ENCODE measurements around the gene APOBEC3H.

Gene APOBEC3H

GRCh38 chr22:39132281-39132680, 35.2 kb downstream of the APOBEC3H start:
- H2AFZ ChIP-seq (ENCODE audit: insufficient read depth, low read length, poor library complexity): no peak overlapping the region
- H3K36me3 ChIP-seq (ENCODE audit: control insufficient read depth in 1 of 2, insufficient read depth in 2 of 2, low read length in 2 of 2): no peaks in the 10 kb centered on the region
- no peak for DNase-seq
- H3K4me2 ChIP-seq (ENCODE audit: low read length): no peak overlapping the region
- no peaks in the 10 kb centered on the region for H3K79me2 ChIP-seq (ENCODE audit: control insufficient read depth, insufficient read depth, low read length, poor library complexity)
- H3K4ac ChIP-seq (ENCODE audit: low read depth, low read length): no peak overlapping the region
- WGBS (ENCODE audit: extremely low coverage, insufficient coverage, insufficient read length): no CpG with 5 or more reads among the region's 6 CpGs
- H3K23ac ChIP-seq (ENCODE audit: low read length): no peak overlapping the region
- H3K27ac ChIP-seq (ENCODE audit: low read depth, low read length): no peak overlapping the region
- no peak overlapping the region for H4K12ac ChIP-seq (ENCODE audit: low read depth, low read length)
- peaks cover 3% of the 10 kb centered on the region for H3K79me1 ChIP-seq (ENCODE audit: low read length)
- H3K9me3 ChIP-seq (ENCODE audit: insufficient read depth, low read depth, low read length): peaks cover 9% of the 10 kb centered on the region
- H2AK5ac ChIP-seq (ENCODE audit: low read length): no peak overlapping the region
- no peak overlapping the region for H3K9ac ChIP-seq (ENCODE audit: low read length)
- no peak overlapping the region for H2BK120ac ChIP-seq (ENCODE audit: insufficient read depth, low read length, poor library complexity)
- H3K4me1 ChIP-seq (ENCODE audit: control insufficient read depth in 1 of 2, insufficient read depth in 2 of 2, low read length in 2 of 2): peaks cover 9 to 15% of the 10 kb centered on the region in 2 experiments
- H2BK12ac ChIP-seq (ENCODE audit: low read length): no peak overlapping the region
- H3K18ac ChIP-seq (ENCODE audit: low read length): no peak overlapping the region
- H2BK5ac ChIP-seq (ENCODE audit: low read depth, low read length, poor library complexity): no peak overlapping the region
- no peaks in the 10 kb centered on the region for H3K27me3 ChIP-seq (ENCODE audit: insufficient read depth, low read length)
- no peak overlapping the region for H3K4me3 ChIP-seq (ENCODE audit: low read depth, low read length)
- no peak overlapping the region for H3K14ac ChIP-seq (ENCODE audit: low read length)
- no peak overlapping the region for H4K8ac ChIP-seq (ENCODE audit: low read depth, low read length)
- no peak overlapping the region for H4K91ac ChIP-seq (ENCODE audit: low read depth, low read length)

- Histone ChIP-seq H3K9ac (ENCODE audit: low read length) (no peak overlapping the region), H3K79me2 (ENCODE audit: control insufficient read depth, insufficient read depth, low read length, poor library complexity) (no peaks in the 10 kb centered on the region), H3K79me1 (ENCODE audit: low read length) (peaks cover 3% of the 10 kb centered on the region), H4K8ac (ENCODE audit: low read depth, low read length) (no peak overlapping the region), H4K12ac (ENCODE audit: low read depth, low read length) (no peak overlapping the region), H3K4me1 (ENCODE audit: control insufficient read depth in 1 of 2, insufficient read depth in 2 of 2, low read length in 2 of 2) (peaks cover 9 to 15% of the 10 kb centered on the region in 2 experiments), H2BK5ac (ENCODE audit: low read depth, low read length, poor library complexity) (no peak overlapping the region), H3K27ac (ENCODE audit: low read depth, low read length) (no peak overlapping the region), H3K27me3 (ENCODE audit: insufficient read depth, low read length) (no peaks in the 10 kb centered on the region), H3K9me3 (ENCODE audit: insufficient read depth, low read depth, low read length) (peaks cover 9% of the 10 kb centered on the region), H2AK5ac (ENCODE audit: low read length) (no peak overlapping the region), H3K18ac (ENCODE audit: low read length) (no peak overlapping the region), H3K23ac (ENCODE audit: low read length) (no peak overlapping the region), H3K4ac (ENCODE audit: low read depth, low read length) (no peak overlapping the region), H3K4me3 (ENCODE audit: low read depth, low read length) (no peak overlapping the region), H2AFZ (ENCODE audit: insufficient read depth, low read length, poor library complexity) (no peak overlapping the region), H2BK120ac (ENCODE audit: insufficient read depth, low read length, poor library complexity) (no peak overlapping the region), H2BK12ac (ENCODE audit: low read length) (no peak overlapping the region), H3K36me3 (ENCODE audit: control insufficient read depth in 1 of 2, insufficient read depth in 2 of 2, low read length in 2 of 2) (no peaks in the 10 kb centered on the region), H3K4me2 (ENCODE audit: low read length) (no peak overlapping the region), H3K14ac (ENCODE audit: low read length) (no peak overlapping the region), H4K91ac (ENCODE audit: low read depth, low read length) (no peak overlapping the region)
- no CpG with 5 or more reads among the region's 22 CpGs for WGBS (ENCODE audit: extremely low coverage, insufficient coverage, insufficient read length)
- no peak for DNase-seq
Measured at GRCh38 chr22:39132871-39133524, 36.0 kb downstream of the APOBEC3H start.

DNA sequence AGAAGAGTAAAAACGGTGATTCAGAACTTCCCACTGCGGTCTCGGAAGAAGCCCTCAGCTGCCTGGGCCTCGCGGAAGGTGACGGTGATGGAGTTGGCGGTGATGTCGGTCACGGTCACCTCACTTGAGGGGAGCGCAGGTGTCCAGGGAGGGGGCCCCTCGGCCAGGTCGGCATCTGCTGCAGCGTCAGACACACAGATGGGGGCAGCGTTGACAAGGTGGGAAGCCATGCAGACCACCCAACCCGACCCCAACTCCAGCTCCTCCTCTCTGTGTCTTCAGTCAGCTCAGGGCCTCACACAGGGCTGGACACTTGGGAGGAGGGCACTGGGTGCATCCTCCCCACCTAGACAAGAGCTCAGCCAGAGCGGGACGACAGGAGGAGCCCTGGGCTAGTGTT, 36.8 kb downstream of the APOBEC3H start:
- Histone ChIP-seq H3K79me2 (ENCODE audit: control insufficient read depth, insufficient read depth, low read length, poor library complexity) (no peaks in the 10 kb centered on the region), H4K91ac (ENCODE audit: low read depth, low read length) (peak overlapping the region; percentile 18), H3K79me1 (ENCODE audit: low read length) (peaks cover 3% of the 10 kb centered on the region), H2BK120ac (ENCODE audit: insufficient read depth, low read length, poor library complexity) (no peak overlapping the region), H3K9me3 (ENCODE audit: insufficient read depth, low read depth, low read length) (peaks cover 7% of the 10 kb centered on the region), H3K36me3 (ENCODE audit: control insufficient read depth in 1 of 2, insufficient read depth in 2 of 2, low read length in 2 of 2) (no peaks in the 10 kb centered on the region), H3K9ac (ENCODE audit: low read length) (no peak overlapping the region), H4K8ac (ENCODE audit: low read depth, low read length) (no peak overlapping the region), H2BK5ac (ENCODE audit: low read depth, low read length, poor library complexity) (no peak overlapping the region), H3K27me3 (ENCODE audit: insufficient read depth, low read length) (no peaks in the 10 kb centered on the region), H4K12ac (ENCODE audit: low read depth, low read length) (no peak overlapping the region), H2BK12ac (ENCODE audit: low read length) (no peak overlapping the region), H3K4ac (ENCODE audit: low read depth, low read length) (no peak overlapping the region), H3K27ac (ENCODE audit: low read depth, low read length) (no peak overlapping the region), H3K18ac (ENCODE audit: low read length) (no peak overlapping the region), H3K4me3 (ENCODE audit: low read depth, low read length) (no peak overlapping the region), H3K14ac (ENCODE audit: low read length) (no peak overlapping the region), H2AK5ac (ENCODE audit: low read length) (no peak overlapping the region), H2AFZ (ENCODE audit: insufficient read depth, low read length, poor library complexity) (no peak overlapping the region), H3K23ac (ENCODE audit: low read length) (no peak overlapping the region), H3K4me1 (ENCODE audit: control insufficient read depth in 1 of 2, insufficient read depth in 2 of 2, low read length in 2 of 2) (peaks cover 9 to 15% of the 10 kb centered on the region in 2 experiments), H3K4me2 (ENCODE audit: low read length) (no peak overlapping the region)
- WGBS (ENCODE audit: extremely low coverage, insufficient coverage, insufficient read length): no CpG with 5 or more reads among the region's 17 CpGs
- DNase-seq: no peak

- peaks cover 9 to 15% of the 10 kb centered on the region in 2 experiments for H3K4me1 ChIP-seq (ENCODE audit: control insufficient read depth in 1 of 2, insufficient read depth in 2 of 2, low read length in 2 of 2)
- H3K23ac ChIP-seq (ENCODE audit: low read length): no peak overlapping the region
- H2AK5ac ChIP-seq (ENCODE audit: low read length): no peak overlapping the region
- H3K4me2 ChIP-seq (ENCODE audit: low read length): no peak overlapping the region
- H3K18ac ChIP-seq (ENCODE audit: low read length): no peak overlapping the region
- H2BK5ac ChIP-seq (ENCODE audit: low read depth, low read length, poor library complexity): no peak overlapping the region
- no CpG with 5 or more reads among the region's 35 CpGs for WGBS (ENCODE audit: extremely low coverage, insufficient coverage, insufficient read length)
- no peak overlapping the region for H3K9ac ChIP-seq (ENCODE audit: low read length)
- no peak overlapping the region for H3K14ac ChIP-seq (ENCODE audit: low read length)
- no peak overlapping the region for H3K27ac ChIP-seq (ENCODE audit: low read depth, low read length)
- no peak for DNase-seq
- H3K79me2 ChIP-seq (ENCODE audit: control insufficient read depth, insufficient read depth, low read length, poor library complexity): no peaks in the 10 kb centered on the region
- H3K4ac ChIP-seq (ENCODE audit: low read depth, low read length): no peak overlapping the region
- peak overlapping the region; percentile 18 for H4K91ac ChIP-seq (ENCODE audit: low read depth, low read length)
- peaks cover 3% of the 10 kb centered on the region for H3K79me1 ChIP-seq (ENCODE audit: low read length)
- H4K8ac ChIP-seq (ENCODE audit: low read depth, low read length): no peak overlapping the region
- H3K36me3 ChIP-seq (ENCODE audit: control insufficient read depth in 1 of 2, insufficient read depth in 2 of 2, low read length in 2 of 2): no peaks in the 10 kb centered on the region
- no peak overlapping the region for H2BK120ac ChIP-seq (ENCODE audit: insufficient read depth, low read length, poor library complexity)
- no peak overlapping the region for H3K4me3 ChIP-seq (ENCODE audit: low read depth, low read length)
- no peaks in the 10 kb centered on the region for H3K27me3 ChIP-seq (ENCODE audit: insufficient read depth, low read length)
- H2BK12ac ChIP-seq (ENCODE audit: low read length): no peak overlapping the region
- H3K9me3 ChIP-seq (ENCODE audit: insufficient read depth, low read depth, low read length): peaks cover 7% of the 10 kb centered on the region
- no peak overlapping the region for H2AFZ ChIP-seq (ENCODE audit: insufficient read depth, low read length, poor library complexity)
- no peak overlapping the region for H4K12ac ChIP-seq (ENCODE audit: low read depth, low read length)
Measured at GRCh38 chr22:39134366-39135091, 37.5 kb downstream of the APOBEC3H start.
